Neural cell (in vitro differentiated cells): ENCODE data around the gene USP10.

Experiments
- CTCF ChIP-seq: fragments of 450-650 bp; IDR thresholded peaks from 2 replicates; pipeline ENCODE4 v1.5.1; 2014; ENCODE audit warnings: antibody characterized with exemption, mild to moderate bottlenecking, moderate library complexity; ENCODE audit not compliant: poor library complexity, severe bottlenecking
- EZH2 ChIP-seq: fragments of 200-600, 300-800 bp; shearing (Covaris generic), sonication (generic); IDR thresholded peaks from 2 replicates; pipeline ENCODE4 v1.6.1; 2014; ENCODE audit warnings: antibody characterized with exemption, low read length, borderline replicate concordance, mild to moderate bottlenecking; ENCODE audit not compliant: insufficient read depth, poor library complexity, severe bottlenecking
- REST ChIP-seq: IDR thresholded peaks from 2 replicates; pipeline ENCODE4 v1.6.1; 2012; ENCODE audit warnings: borderline replicate concordance
- TAF1 ChIP-seq: IDR thresholded peaks from 2 replicates; pipeline ENCODE4 v1.6.1; 2012; ENCODE audit warnings: low read depth

- TF ChIP-seq CTCF (no peak), REST (no peak), EZH2 (no peak), TAF1 (no peak)
Measured at GRCh38 chr16:84823484-84823883, 123.7 kb downstream of the USP10 start.
